GM12878 (cell line): Measurements from ENCODE around the gene ZYG11B.

Source experiments
- BHLHE40 ChIP-seq, 2 experiments: fragments of 450-650 bp in 1 of 2; IDR thresholded peaks; 2 replicates each; pipeline ENCODE4 v1.6.1; 2011 to 2017; ENCODE audit warnings: low read depth in 2 of 2, borderline replicate concordance in 1 of 2, improper control_type of control experiment in 1 of 2, low read length in 1 of 2, mild to moderate bottlenecking in 1 of 2
- CREB1 ChIP-seq: IDR thresholded peaks from 2 replicates; pipeline ENCODE4 v1.6.1; 2012; ENCODE audit warnings: low read depth, mild to moderate bottlenecking, inconsistent platforms
- GABPA ChIP-seq: IDR thresholded peaks from 2 replicates; pipeline ENCODE4 v1.6.1; 2014; ENCODE audit warnings: antibody characterized with exemption, low read depth, mild to moderate bottlenecking, inconsistent platforms
- MEF2A ChIP-seq: IDR thresholded peaks from 2 replicates; pipeline ENCODE4 v1.6.1; 2011; ENCODE audit warnings: low read depth, mild to moderate bottlenecking, low read length, moderate library complexity; ENCODE audit not compliant: insufficient read depth
- PAX8 ChIP-seq: fragments of 450-650 bp; IDR thresholded peaks from 2 replicates; pipeline ENCODE4 v1.6.1; 2017; ENCODE audit warnings: mild to moderate bottlenecking, moderate library complexity
- POLR2A ChIP-seq: IDR thresholded peaks from 2 replicates; pipeline ENCODE4 v1.6.1; 2011; ENCODE audit warnings: low read depth, mild to moderate bottlenecking, low read length
- RBBP5 ChIP-seq: fragments of 200-600 bp; sonication (generic); conservative IDR thresholded peaks from 2 replicates; pipeline ENCODE4 v1.6.1; 2016
- RELA ChIP-seq: fragments of 450-650 bp; IDR thresholded peaks from 2 replicates; pipeline ENCODE4 v1.8.0; 2014; ENCODE audit warnings: borderline replicate concordance; ENCODE audit not compliant: partially characterized antibody
- SIX5 ChIP-seq: IDR thresholded peaks from 2 replicates; pipeline ENCODE4 v1.6.1; 2011; ENCODE audit warnings: mild to moderate bottlenecking, low read depth, low read length, moderate library complexity; ENCODE audit not compliant: severe bottlenecking
- ZBTB33 ChIP-seq: fragments of 450-650 bp; IDR thresholded peaks from 2 replicates; pipeline ENCODE4 v1.6.1; 2017; ENCODE audit warnings: mild to moderate bottlenecking
- ZNF687 ChIP-seq: fragments of 450-650 bp; IDR thresholded peaks from 2 replicates; pipeline ENCODE4 v1.6.1; 2017; ENCODE audit warnings: mild to moderate bottlenecking, moderate library complexity
- TF ChIP-seq, protein P1 (sequence below), 3 experiments: IDR thresholded peaks in 2 of 3; conservative IDR thresholded peaks in 1 of 3; 2 replicates each; pipeline ENCODE4 v1.5.1; 2011; ENCODE audit warnings: low read depth in 3 of 3, low read length in 3 of 3, mild to moderate bottlenecking in 3 of 3, control low read depth in 2 of 3, moderate library complexity in 2 of 3, inconsistent platforms in 1 of 3, mixed read lengths in 1 of 3; ENCODE audit not compliant: control insufficient read depth in 2 of 3, insufficient read depth in 1 of 3; ENCODE audit errors: extremely low read depth in 1 of 3

DNA sequence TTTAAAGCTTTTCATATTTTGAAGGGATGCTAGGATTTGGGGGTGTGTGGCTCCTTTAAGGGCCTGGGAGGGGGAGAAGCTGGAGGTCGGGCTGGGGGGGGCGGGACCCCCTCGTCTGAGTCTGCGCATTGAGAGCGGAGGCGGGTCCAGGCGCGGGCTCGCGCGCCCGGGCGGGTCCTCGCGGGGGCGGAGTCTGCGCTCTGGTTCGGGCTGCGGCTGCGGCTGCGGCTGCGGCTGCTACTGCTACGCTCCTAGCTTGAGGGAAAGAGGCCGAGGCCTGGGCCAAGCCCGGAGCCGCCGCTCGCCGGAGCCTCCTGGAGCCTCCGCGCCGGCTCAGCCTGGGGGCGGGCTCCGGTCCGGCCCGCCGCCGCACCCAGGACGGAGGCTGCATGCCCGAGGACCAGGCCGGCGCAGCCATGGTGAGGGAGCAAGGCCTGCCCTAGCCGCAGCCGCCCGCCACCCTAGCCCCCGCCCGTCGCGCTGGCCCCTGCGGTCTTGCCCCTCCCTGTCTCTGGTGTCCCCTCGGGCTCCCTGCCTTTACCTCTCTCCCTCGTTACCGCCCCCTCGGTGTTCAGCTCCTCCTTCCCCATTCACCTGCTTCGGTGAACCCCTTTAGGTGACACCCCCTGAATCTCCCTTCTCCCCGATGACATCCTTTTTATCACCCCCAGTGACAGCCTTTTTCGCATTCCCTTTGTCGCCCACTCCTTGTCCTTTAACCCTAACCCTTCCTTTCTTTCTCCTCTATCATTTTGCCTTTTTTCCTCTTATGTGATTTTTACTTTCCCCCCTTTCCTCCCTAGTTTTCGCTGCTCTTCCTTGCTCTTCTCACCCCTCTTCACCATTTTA lies at the start of gene ZYG11B:
- TF ChIP-seq RBBP5 (no peak), SIX5 (no peak), MEF2A (no peak), PAX8 (no peak), ZNF687 (peak; percentile 83), ZBTB33 (no peak), POLR2A (peak; percentile 69), CREB1 (no peak), GABPA (no peak), BHLHE40 (IDR thresholded peaks at IDR 0.05; ENCODE audit: borderline replicate concordance in 1 of 2, low read depth in 2 of 2, low read length in 1 of 2) (peak in 1 of 2 experiments; percentile 59; a peak in 2 of 4 replicates), RELA (no peak)
- TF ChIP-seq, protein P1, sequence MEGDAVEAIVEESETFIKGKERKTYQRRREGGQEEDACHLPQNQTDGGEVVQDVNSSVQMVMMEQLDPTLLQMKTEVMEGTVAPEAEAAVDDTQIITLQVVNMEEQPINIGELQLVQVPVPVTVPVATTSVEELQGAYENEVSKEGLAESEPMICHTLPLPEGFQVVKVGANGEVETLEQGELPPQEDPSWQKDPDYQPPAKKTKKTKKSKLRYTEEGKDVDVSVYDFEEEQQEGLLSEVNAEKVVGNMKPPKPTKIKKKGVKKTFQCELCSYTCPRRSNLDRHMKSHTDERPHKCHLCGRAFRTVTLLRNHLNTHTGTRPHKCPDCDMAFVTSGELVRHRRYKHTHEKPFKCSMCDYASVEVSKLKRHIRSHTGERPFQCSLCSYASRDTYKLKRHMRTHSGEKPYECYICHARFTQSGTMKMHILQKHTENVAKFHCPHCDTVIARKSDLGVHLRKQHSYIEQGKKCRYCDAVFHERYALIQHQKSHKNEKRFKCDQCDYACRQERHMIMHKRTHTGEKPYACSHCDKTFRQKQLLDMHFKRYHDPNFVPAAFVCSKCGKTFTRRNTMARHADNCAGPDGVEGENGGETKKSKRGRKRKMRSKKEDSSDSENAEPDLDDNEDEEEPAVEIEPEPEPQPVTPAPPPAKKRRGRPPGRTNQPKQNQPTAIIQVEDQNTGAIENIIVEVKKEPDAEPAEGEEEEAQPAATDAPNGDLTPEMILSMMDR (IDR thresholded peaks at IDR 0.05 in 2 of 3, conservative IDR thresholded peaks at IDR 0.05 in 1 of 3; ENCODE audit: control insufficient read depth in 2 of 3, extremely low read depth in 1 of 3, insufficient read depth in 1 of 3, low read depth in 3 of 3, low read length in 3 of 3) = no peak
